Stimulated activated CD4-positive, alpha-beta T cell treated with anti-CD3 and anti-CD28 coated beads, TNF-alpha, amount 100 ng/mL, for 48 hours (primary cell): ENCODE measurements around the gene CAMSAP1.
A peak's percentile ranks its signal among the peaks of the same experiment; 100 is the strongest.

Source experiments
- DNase-seq, 3 donors: peaks; one replicate each; pipeline ENCODE4 v3.0.0-alpha.2; 2020; ENCODE audit warnings: low read depth in 3 of 3

The CAMSAP1 gene

GRCh38 chr9:135941288-135941995 is 34.1 kb upstream of the CAMSAP1 start:
- no peak for DNase-seq

GRCh38 chr9:135939351-135940265 is 32.3 kb upstream of the CAMSAP1 start:
- DNase-seq: peak in 2 of 3 donors; percentile 20 to 41

GRCh38 chr9:135937521-135938489 is 30.5 kb upstream of the CAMSAP1 start:
- no peak for DNase-seq

- no peak for DNase-seq
Observed at GRCh38 chr9:135933114-135933513, 25.8 kb upstream of the CAMSAP1 start.

DNA sequence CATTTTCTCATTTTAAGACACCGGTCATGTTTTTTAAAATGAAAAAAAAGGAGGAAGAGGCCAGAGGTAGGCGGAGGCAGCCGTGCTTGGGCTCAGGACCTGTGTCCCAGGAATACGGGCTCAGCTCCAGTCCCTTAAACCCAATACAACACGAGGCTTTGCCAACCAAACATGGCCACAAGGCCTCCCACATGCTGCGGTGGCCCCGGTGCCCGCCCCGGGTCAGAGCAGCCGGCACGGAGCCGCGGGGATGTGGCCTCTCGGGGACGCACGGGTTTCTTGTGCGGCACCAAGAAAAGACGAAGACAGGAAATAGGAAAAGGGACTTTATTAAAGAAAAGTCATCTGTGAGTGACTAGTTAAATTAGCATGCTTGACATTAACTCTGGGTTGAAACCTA is 25.3 kb upstream of the CAMSAP1 start:
- DNase-seq: no peak

DNA sequence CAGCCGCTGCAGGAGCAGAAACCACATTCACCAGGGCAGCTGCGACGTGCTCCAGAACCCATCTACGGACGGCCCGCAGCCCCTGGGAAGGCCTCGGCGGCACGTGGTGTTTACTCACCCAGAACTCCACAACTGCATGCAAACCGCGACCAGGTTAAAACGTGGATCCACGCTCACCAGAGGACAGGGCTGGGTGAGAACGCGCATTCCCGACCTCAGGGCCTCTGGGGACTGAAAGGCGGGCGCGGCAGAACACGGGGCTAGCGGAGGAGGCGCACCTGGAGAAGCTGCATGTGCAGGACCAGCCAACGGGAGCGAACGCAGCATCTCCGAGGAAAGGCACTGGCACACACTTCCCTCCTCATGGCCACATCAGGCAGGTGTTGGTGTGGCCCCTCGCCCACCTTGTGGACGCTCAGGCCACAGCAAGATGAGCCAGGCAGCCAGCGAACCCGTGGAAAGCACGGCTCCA is 24.0 kb upstream of the CAMSAP1 start:
- no peak for DNase-seq

- no peak for DNase-seq
Observed at GRCh38 chr9:135930446-135931345, 23.4 kb upstream of the CAMSAP1 start.

GRCh38 chr9:135929656-135930445 is 22.5 kb upstream of the CAMSAP1 start:
- DNase-seq: no peak

DNA sequence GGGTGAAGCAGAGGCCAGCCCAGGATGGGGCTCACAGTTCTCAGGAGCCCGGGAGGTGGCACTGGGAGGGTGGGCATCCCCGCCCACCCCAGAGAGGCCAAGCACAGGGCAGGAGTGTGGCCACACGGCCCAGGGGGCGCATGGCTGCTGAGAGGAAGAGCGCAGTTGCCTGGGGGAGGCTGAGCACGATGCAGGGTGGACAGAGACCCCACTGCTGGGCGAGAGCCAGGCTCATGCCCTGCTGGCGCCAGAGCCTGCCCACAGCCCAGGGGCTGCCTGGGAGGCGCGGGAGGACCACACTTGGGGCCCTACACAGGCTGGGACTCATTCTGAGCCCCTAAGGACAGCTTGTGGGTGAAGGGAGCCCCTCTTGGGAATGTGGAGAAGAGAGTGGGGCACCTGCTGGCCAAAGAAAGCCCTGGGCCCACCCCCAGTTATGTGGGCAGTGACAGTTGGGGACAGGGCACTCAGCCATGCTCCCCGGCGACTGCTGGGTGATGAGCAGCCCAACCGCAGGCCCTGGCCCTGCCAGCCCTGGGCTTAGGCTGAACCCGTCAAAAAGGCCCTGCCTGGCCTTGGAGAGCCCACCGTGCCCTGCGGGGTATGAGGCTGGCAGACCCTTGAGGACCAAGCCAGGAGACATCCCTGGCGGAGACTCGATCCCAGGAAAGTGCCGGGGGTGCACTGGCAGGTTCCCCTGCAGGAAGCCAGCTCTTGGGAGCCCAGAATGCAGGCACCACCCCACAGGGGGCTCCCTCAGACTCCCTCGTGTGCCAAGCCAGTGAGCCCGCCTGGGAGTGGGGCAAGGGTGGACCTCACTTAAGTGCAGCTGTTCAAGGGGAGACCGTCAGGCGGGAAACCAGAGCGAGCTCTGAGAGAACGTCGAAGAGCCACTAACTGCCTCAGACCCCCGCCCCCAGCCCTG is 21.6 kb upstream of the CAMSAP1 start:
- no peak for DNase-seq

GRCh38 chr9:135928074-135928730 is 20.9 kb upstream of the CAMSAP1 start:
- DNase-seq: no peak

GRCh38 chr9:135927195-135928013 is 20.1 kb upstream of the CAMSAP1 start:
- no peak for DNase-seq

GRCh38 chr9:135926402-135927194 is 19.3 kb upstream of the CAMSAP1 start:
- peak; percentile 75 to 92 (median 78) for DNase-seq

GRCh38 chr9:135925496-135926133 is 18.3 kb upstream of the CAMSAP1 start:
- DNase-seq: peak; percentile 78 to 85 (median 84)

GRCh38 chr9:135924628-135925338 is 17.4 kb upstream of the CAMSAP1 start:
- DNase-seq: no peak

GRCh38 chr9:135923508-135923907 is 16.2 kb upstream of the CAMSAP1 start:
- DNase-seq: no peak
